HCT116 (cell line): ENCODE data around the gene OR2K2. TPM values are rescaled to one million over a fixed set of nuclear protein-coding genes. Genes with fewer than 3 reads are reported as not detected.

ENCODE experiments used
- ATAC-seq: fragments of 200-7000 bp; cut with Tn5 transposase; 2 replicates; pipeline ENCODE4 v1.9.1; 2020; ENCODE audit warnings: mild to moderate bottlenecking, moderate library complexity
- BruUV-seq: library from RNA; stranded (reverse); fragments of 400-500 nt; replicated peaks from 2 replicates; lab custom pipeline; 2021; lab: Mats Ljungman, UMichigan
- CTCF ChIA-PET: fragments of 300-600 bp; sonication (Branson Sonifier 250); formaldehyde crosslinking; loops from one replicate; lab custom pipeline; 2021; ENCODE audit warnings: antibody characterized with exemption; lab: Charles Lee
- POLR2A ChIA-PET: fragments of 300-600, 350-600 bp; sonication (Branson Sonifier 250); formaldehyde crosslinking; loops from one replicate; lab custom pipeline; 2021; ENCODE audit warnings: antibody characterized with exemption; lab: Charles Lee
- RAD21 ChIA-PET, 2 experiments: fragments of 300-600 bp; sonication (Branson Sonifier 250); formaldehyde crosslinking; loops; one replicate each; lab custom pipeline; 2023; ENCODE audit warnings: low total read pairs in 2 of 2; ENCODE audit not compliant: uncharacterized antibody in 2 of 2, unreplicated experiment in 2 of 2, low non-redundant PET in 1 of 2; lab: Charles Lee
- DNase-seq: peaks from one replicate; pipeline ENCODE4 v3.0.0-alpha.2; 2010; ENCODE audit warnings: low read depth, low spot score
- H2AFZ ChIP-seq: fragments of 200-600 bp; shearing (Covaris generic), sonication (generic); 2 replicates; pipeline ENCODE4 v1.6.1; 2017; ENCODE audit warnings: low read depth, mixed run types, mixed read lengths, antibody characterized with exemption, low read length; ENCODE audit not compliant: poor library complexity, severe bottlenecking
- H3K27ac ChIP-seq: 2 replicates; pipeline ENCODE4 v1.5.1; 2012; ENCODE audit warnings: low read depth, low read length
- H3K27me3 ChIP-seq: fragments of 200-600 bp; sonication (generic); 2 replicates; pipeline ENCODE4 v1.6.1; 2016; ENCODE audit warnings: mixed run types, low read length, mixed read lengths; ENCODE audit not compliant: insufficient read depth
- H3K36me3 ChIP-seq, 2 experiments: fragments of 200-500 bp in 1 of 2; fragments of 200-600 bp in 1 of 2; sonication (Bioruptor generic) in 1 of 2; sonication (generic) in 1 of 2; 2 replicates each; pipeline versions ENCODE4 v1.5.1 to v1.6.1; 2014 to 2016; ENCODE audit warnings: low read length in 2 of 2, inconsistent platforms in 1 of 2, mixed read lengths in 1 of 2, mixed run types in 1 of 2; ENCODE audit not compliant: insufficient read depth in 2 of 2, control insufficient read depth in 1 of 2
- H3K4me1 ChIP-seq, 2 experiments: fragments of 200-600 bp in 1 of 2; sonication (generic) in 1 of 2; 2 replicates each; pipeline versions ENCODE4 v1.5.1 to v1.6.1; 2012 to 2017; ENCODE audit warnings: low read length in 2 of 2, inconsistent platforms in 1 of 2, mild to moderate bottlenecking in 1 of 2, mixed read lengths in 1 of 2, mixed run types in 1 of 2, moderate library complexity in 1 of 2; ENCODE audit not compliant: insufficient read depth in 2 of 2, control insufficient read depth in 1 of 2
- H3K4me2 ChIP-seq: fragments of 200-600 bp; sonication (generic); 2 replicates; pipeline ENCODE4 v1.6.1; 2017; ENCODE audit warnings: mixed run types, low read length, mixed read lengths
- H3K4me3 ChIP-seq, 2 experiments: fragments of 200-600 bp in 1 of 2; sonication (generic) in 1 of 2; replicated peaks in 1 of 2; 2 replicates each; pipeline ENCODE4 v1.5.1; 2011 to 2016; ENCODE audit warnings: low read length in 2 of 2, control low read depth in 1 of 2, low read depth in 1 of 2, mild to moderate bottlenecking in 1 of 2, mixed read lengths in 1 of 2, mixed run types in 1 of 2
- H3K79me2 ChIP-seq: fragments of 200-600 bp; sonication (generic); 2 replicates; pipeline ENCODE4 v1.6.1; 2017; ENCODE audit warnings: mild to moderate bottlenecking, mixed run types, low read length, moderate library complexity, mixed read lengths; ENCODE audit not compliant: insufficient read depth
- H3K9ac ChIP-seq: fragments of 200-600 bp; sonication (generic); 2 replicates; pipeline ENCODE4 v1.6.1; 2016; ENCODE audit warnings: low read length, mixed read lengths
- H3K9me2 ChIP-seq: fragments of 200-600 bp; sonication (generic), shearing (Covaris generic); 2 replicates; pipeline ENCODE4 v1.6.1; 2017; ENCODE audit warnings: mixed run types, mild to moderate bottlenecking, moderate library complexity; ENCODE audit not compliant: insufficient read depth
- H3K9me3 ChIP-seq, 2 experiments: fragments of 200-500 bp in 1 of 2; fragments of 200-600 bp in 1 of 2; sonication (Bioruptor generic) in 1 of 2; sonication (generic) in 1 of 2; 2 replicates each; pipeline ENCODE4 v1.6.1; 2014 to 2017; ENCODE audit warnings: low read length in 2 of 2, mixed read lengths in 2 of 2, inconsistent platforms in 1 of 2, low read depth in 1 of 2, mild to moderate bottlenecking in 1 of 2, mixed run types in 1 of 2, moderate library complexity in 1 of 2; ENCODE audit not compliant: control insufficient read depth in 1 of 2, insufficient read depth in 1 of 2
- H4K20me1 ChIP-seq: fragments of 200-600 bp; sonication (generic), shearing (Covaris generic); 2 replicates; pipeline ENCODE4 v1.6.1; 2017; ENCODE audit warnings: mixed run types, mild to moderate bottlenecking, moderate library complexity; ENCODE audit not compliant: insufficient read depth
- ATF3 ChIP-seq: IDR thresholded peaks from 2 replicates; pipeline ENCODE4 v1.6.1; 2012
- CTCF ChIP-seq, 3 experiments: fragments of 200-600 bp in 1 of 3; sonication (generic) in 1 of 3; IDR thresholded peaks in 2 of 3; conservative IDR thresholded peaks in 1 of 3; 2 replicates each; pipeline ENCODE4 v1.5.1; 2012 to 2017; ENCODE audit warnings: low read depth in 2 of 3, low read length in 2 of 3, antibody characterized with exemption in 1 of 3, borderline replicate concordance in 1 of 3, control low read depth in 1 of 3, mild to moderate bottlenecking in 1 of 3, mixed read lengths in 1 of 3, mixed run types in 1 of 3, moderate library complexity in 1 of 3; ENCODE audit not compliant: insufficient read depth in 1 of 3
- ELF1 ChIP-seq: IDR thresholded peaks from 2 replicates; pipeline ENCODE4 v1.6.1; 2012; ENCODE audit warnings: low read depth, borderline replicate concordance
- POLR2A ChIP-seq: IDR thresholded peaks from 2 replicates; pipeline ENCODE4 v1.7.0; 2011; ENCODE audit warnings: borderline replicate concordance; ENCODE audit not compliant: insufficient read depth, insufficient read length; ENCODE audit errors: extremely low read depth
- POLR2AphosphoS5 ChIP-seq: IDR thresholded peaks from 2 replicates; pipeline ENCODE4 v1.6.1; 2011; ENCODE audit warnings: mild to moderate bottlenecking, low read depth, low read length, moderate library complexity
- RAD21 ChIP-seq: IDR thresholded peaks from 2 replicates; pipeline ENCODE4 v1.6.1; 2012; ENCODE audit warnings: low read depth, mild to moderate bottlenecking
- SP1 ChIP-seq: IDR thresholded peaks from 2 replicates; pipeline ENCODE4 v1.6.1; 2012; ENCODE audit warnings: low read depth
- YY1 ChIP-seq: IDR thresholded peaks from 2 replicates; pipeline ENCODE4 v1.6.1; 2011; ENCODE audit warnings: low read length, low read depth, moderate library complexity, mild to moderate bottlenecking; ENCODE audit not compliant: insufficient replicate concordance; ENCODE audit errors: extremely low read depth
- ZBTB33 ChIP-seq: IDR thresholded peaks from 2 replicates; pipeline ENCODE4 v1.6.1; 2011; ENCODE audit warnings: mild to moderate bottlenecking, low read length, moderate library complexity; ENCODE audit not compliant: insufficient replicate concordance; ENCODE audit errors: extremely low read depth
- ZFX ChIP-seq: fragments of 450-650 bp; IDR thresholded peaks from 2 replicates; pipeline ENCODE4 v1.6.1; 2017
- intact Hi-C: fragments of 100-400 bp; cut with micrococcal nuclease; formaldehyde crosslinking; loops from 2 replicates; pipeline ENCODE4 v1.10.0; 2022
- total RNA-seq: library from RNA; stranded (reverse); gene quantifications from one replicate; pipeline ENCODE4 v1.2.1, GENCODE V29; 2021; ENCODE audit not compliant: unreplicated experiment
- TF ChIP-seq, protein P1 (sequence below): IDR thresholded peaks from 2 replicates; pipeline ENCODE4 v1.6.1; 2012
- TF ChIP-seq, protein P2 (sequence below): IDR thresholded peaks from 2 replicates; pipeline ENCODE4 v1.6.1; 2012; ENCODE audit warnings: low read depth

Gene OR2K2
- total RNA-seq, 1 experiment from 2014 or later = not detected

- no peak for TF ChIP-seq RAD21
- TF ChIP-seq, protein P1, sequence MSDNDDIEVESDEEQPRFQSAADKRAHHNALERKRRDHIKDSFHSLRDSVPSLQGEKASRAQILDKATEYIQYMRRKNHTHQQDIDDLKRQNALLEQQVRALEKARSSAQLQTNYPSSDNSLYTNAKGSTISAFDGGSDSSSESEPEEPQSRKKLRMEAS = no peak
- TF ChIP-seq, protein P2, sequence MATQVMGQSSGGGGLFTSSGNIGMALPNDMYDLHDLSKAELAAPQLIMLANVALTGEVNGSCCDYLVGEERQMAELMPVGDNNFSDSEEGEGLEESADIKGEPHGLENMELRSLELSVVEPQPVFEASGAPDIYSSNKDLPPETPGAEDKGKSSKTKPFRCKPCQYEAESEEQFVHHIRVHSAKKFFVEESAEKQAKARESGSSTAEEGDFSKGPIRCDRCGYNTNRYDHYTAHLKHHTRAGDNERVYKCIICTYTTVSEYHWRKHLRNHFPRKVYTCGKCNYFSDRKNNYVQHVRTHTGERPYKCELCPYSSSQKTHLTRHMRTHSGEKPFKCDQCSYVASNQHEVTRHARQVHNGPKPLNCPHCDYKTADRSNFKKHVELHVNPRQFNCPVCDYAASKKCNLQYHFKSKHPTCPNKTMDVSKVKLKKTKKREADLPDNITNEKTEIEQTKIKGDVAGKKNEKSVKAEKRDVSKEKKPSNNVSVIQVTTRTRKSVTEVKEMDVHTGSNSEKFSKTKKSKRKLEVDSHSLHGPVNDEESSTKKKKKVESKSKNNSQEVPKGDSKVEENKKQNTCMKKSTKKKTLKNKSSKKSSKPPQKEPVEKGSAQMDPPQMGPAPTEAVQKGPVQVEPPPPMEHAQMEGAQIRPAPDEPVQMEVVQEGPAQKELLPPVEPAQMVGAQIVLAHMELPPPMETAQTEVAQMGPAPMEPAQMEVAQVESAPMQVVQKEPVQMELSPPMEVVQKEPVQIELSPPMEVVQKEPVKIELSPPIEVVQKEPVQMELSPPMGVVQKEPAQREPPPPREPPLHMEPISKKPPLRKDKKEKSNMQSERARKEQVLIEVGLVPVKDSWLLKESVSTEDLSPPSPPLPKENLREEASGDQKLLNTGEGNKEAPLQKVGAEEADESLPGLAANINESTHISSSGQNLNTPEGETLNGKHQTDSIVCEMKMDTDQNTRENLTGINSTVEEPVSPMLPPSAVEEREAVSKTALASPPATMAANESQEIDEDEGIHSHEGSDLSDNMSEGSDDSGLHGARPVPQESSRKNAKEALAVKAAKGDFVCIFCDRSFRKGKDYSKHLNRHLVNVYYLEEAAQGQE = no peak
These were observed 22.5 kb upstream of the OR2K2 start (continued) for GRCh38 chr9:111352545-111352944.

DNA sequence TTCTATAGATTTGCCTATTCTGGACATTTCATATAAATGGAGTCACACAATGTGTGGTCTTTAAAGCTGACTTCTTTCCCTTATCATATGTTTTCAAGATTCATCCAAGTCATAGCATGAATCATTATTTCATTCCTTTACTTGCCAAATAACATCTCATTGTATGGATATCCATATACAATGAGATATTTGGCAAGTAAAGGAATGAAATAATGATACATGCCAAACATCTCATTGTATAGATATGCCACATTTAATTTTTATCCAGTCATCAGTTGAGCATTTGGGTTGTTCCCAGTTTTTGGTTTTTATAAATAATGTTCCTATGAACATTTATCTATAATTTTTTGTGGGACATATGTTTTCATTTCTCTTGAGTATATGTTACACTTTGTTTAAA lies 20.5 kb upstream of the OR2K2 start:
- no peaks in the 10 kb centered on the region for H4K20me1 ChIP-seq
- POLR2A ChIA-PET = no interaction called here
- TF ChIP-seq CTCF (IDR thresholded peaks at IDR 0.05 in 2 of 3, conservative IDR thresholded peaks at IDR 0.05 in 1 of 3; ENCODE audit: borderline replicate concordance in 1 of 3, insufficient read depth in 1 of 3, low read depth in 2 of 3, low read length in 2 of 3) (no peak), ATF3 (no peak), POLR2A (no peak), YY1 (no peak), ZBTB33 (no peak), SP1 (no peak), ZFX (no peak), ELF1 (no peak), POLR2AphosphoS5 (no peak)
- TF ChIP-seq, protein P2 = no peak
- TF ChIP-seq, protein P1 = no peak

More for the DNA sequence above, 20.5 kb upstream of the OR2K2 start:
- Histone ChIP-seq H3K27ac (no peak overlapping the region), H3K79me2 (no peaks in the 10 kb centered on the region), H3K4me3 (no peak overlapping the region), H3K36me3 (no peaks in the 10 kb centered on the region), H3K27me3 (no peaks in the 10 kb centered on the region), H3K9me2 (no peaks in the 10 kb centered on the region), H3K4me2 (no peak overlapping the region), H2AFZ (no peak overlapping the region), H3K4me1 (no peaks in the 10 kb centered on the region), H3K9me3 (no peaks in the 10 kb centered on the region), H3K9ac (no peak overlapping the region)
- no TSS peak for BruUV-seq
- ChIA-PET RAD21 (no interaction called here), CTCF (no interaction called here)
- DNase-seq (no peak), ATAC-seq (no peak)
- intact Hi-C loops = no loop called here
